Endodermal cell (in vitro differentiated cells): ENCODE measurements around the gene ATP2A1. TPM values are rescaled to one million over a fixed set of nuclear protein-coding genes. Genes with fewer than 3 reads are reported as not detected.
"Not testable (repeated sequence)": the region's sequence is repeated elsewhere in the genome, so short reads cannot be mapped to it uniquely, and the experiment has no call there.

Experiments used
- DNase-seq: peaks from one replicate; pipeline ENCODE4 v3.0.0-alpha.2; 2017
- H3K27ac ChIP-seq: 2 replicates; pipeline ENCODE4 v1.5.1; 2013; ENCODE audit warnings: mild to moderate bottlenecking, low read depth, low read length, moderate library complexity
- H3K27me3 ChIP-seq: 2 replicates; pipeline ENCODE4 v1.6.1; 2013; ENCODE audit warnings: mild to moderate bottlenecking, low read length, moderate library complexity; ENCODE audit not compliant: insufficient read depth, control insufficient read depth, poor library complexity, severe bottlenecking
- H3K36me3 ChIP-seq: 2 replicates; pipeline ENCODE4 v1.7.0; 2013; ENCODE audit warnings: mild to moderate bottlenecking, low read length, moderate library complexity; ENCODE audit not compliant: control insufficient read depth, insufficient read depth
- H3K4me1 ChIP-seq: one replicate; pipeline ENCODE4 v1.7.0; 2013; ENCODE audit warnings: low read length; ENCODE audit not compliant: control insufficient read depth, insufficient read depth
- H3K4me3 ChIP-seq: 2 replicates; pipeline ENCODE4 v1.5.1; 2013; ENCODE audit warnings: mild to moderate bottlenecking, low read length, moderate library complexity
- H3K9ac ChIP-seq: 2 replicates; pipeline ENCODE4 v1.6.1; 2013; ENCODE audit warnings: mild to moderate bottlenecking, low read length, moderate library complexity; ENCODE audit not compliant: poor library complexity, severe bottlenecking; ENCODE audit errors: extremely low read depth
- H3K9me3 ChIP-seq: 2 replicates; pipeline ENCODE4 v1.6.1; 2013; ENCODE audit warnings: mild to moderate bottlenecking, low read length, moderate library complexity; ENCODE audit not compliant: control insufficient read depth
- H3K27ac Mint-ChIP-seq: 2 replicates; pipeline ENCODE4 v1.8.0; 2020; ENCODE audit warnings: mixed read lengths
- H3K27me3 Mint-ChIP-seq: 2 replicates; pipeline ENCODE4 v1.8.0; 2021; ENCODE audit warnings: mild to moderate bottlenecking, mixed read lengths; ENCODE audit not compliant: insufficient read depth
- H3K36me3 Mint-ChIP-seq: 2 replicates; pipeline ENCODE4 v1.8.0; 2020; ENCODE audit warnings: low read depth, mixed read lengths
- H3K4me1 Mint-ChIP-seq: 2 replicates; pipeline ENCODE4 v1.8.0; 2020; ENCODE audit warnings: mixed read lengths
- H3K4me3 Mint-ChIP-seq: 2 replicates; pipeline ENCODE4 v1.8.0; 2020; ENCODE audit warnings: mild to moderate bottlenecking, moderate library complexity, mixed read lengths
- H3K9me3 Mint-ChIP-seq: 2 replicates; pipeline ENCODE4 v1.8.0; 2020; ENCODE audit warnings: mild to moderate bottlenecking, mixed read lengths
- CTCF ChIP-seq: fragments of 200-600 bp; sonication (generic); conservative IDR thresholded peaks from 2 replicates; pipeline ENCODE4 v1.5.0; 2021; ENCODE audit warnings: antibody characterized with exemption, mild to moderate bottlenecking
- WGBS, 2 experiments: methylation state at CpG; one replicate each; pipeline versions ENCODE4 v1.1.5 to v1.1.7; 2013; ENCODE audit warnings: missing lambda C conversion rate in 2 of 2, mixed read lengths in 1 of 2; ENCODE audit not compliant: insufficient coverage in 1 of 2, insufficient read length in 1 of 2; 5-methylcytosine and 5-hydroxymethylcytosine counted together
- total RNA-seq, 2 donors: library from RNA; stranded (reverse); fragmentation: NEBNext Ultra II Directional in 1 of 2; extraction: Animal tissue kit (Norgen Biotek cat#: 25700) in 1 of 2; gene quantifications; 2 replicates in 1 of 2; 3 replicates in 1 of 2; pipeline ENCODE4 v1.2.1, GENCODE V29; 2021

The ATP2A1 gene
- total RNA-seq, 2 donors from 2014 or later: 4.7 to 7.7 TPM

DNA sequence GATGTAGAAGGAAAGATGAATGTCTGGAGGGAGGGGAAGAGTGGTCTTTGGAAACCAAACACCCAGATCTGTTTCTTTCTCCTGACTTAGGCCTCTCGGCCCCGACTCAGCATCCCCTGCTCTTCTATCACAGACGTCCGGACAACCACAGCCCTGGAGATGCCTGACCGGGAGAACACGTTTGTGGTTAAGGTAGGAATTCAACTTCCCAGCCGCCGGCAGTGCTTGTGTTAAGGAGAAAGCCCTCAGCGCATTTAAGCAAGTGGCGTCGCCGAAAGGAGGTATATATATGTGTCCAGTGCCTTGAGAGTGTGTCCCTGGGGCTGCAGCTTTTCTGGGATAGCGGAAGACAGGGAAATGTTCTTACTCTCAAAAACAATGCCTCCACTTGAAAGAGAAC, 11.0 kb upstream of the ATP2A1 start:
- 92 to 94% methylated on average over 7 to 13 of the region's 13 CpGs for WGBS, 2 experiments
- no peaks in the 10 kb centered on the region for H3K27me3 Mint-ChIP-seq
- no peak for DNase-seq
- Histone ChIP-seq H3K4me1 (peaks cover 7% of the 10 kb centered on the region), H3K9me3 (no peaks in the 10 kb centered on the region), H3K4me3 (no peak overlapping the region), H3K36me3 (peaks cover 31% of the 10 kb centered on the region), H3K27ac (no peak overlapping the region), H3K9ac (no peak overlapping the region), H3K27me3 (no peaks in the 10 kb centered on the region)
- peaks cover 15% of the 10 kb centered on the region for H3K4me1 Mint-ChIP-seq
- H3K27ac Mint-ChIP-seq: no peak overlapping the region
- H3K36me3 Mint-ChIP-seq: peaks cover 32% of the 10 kb centered on the region
- H3K9me3 Mint-ChIP-seq: no peaks in the 10 kb centered on the region
- no peak for TF ChIP-seq CTCF
- H3K4me3 Mint-ChIP-seq: no peak overlapping the region

GRCh38 chr16:28867646-28868045, 10.6 kb upstream of the ATP2A1 start:
- H3K4me3 Mint-ChIP-seq, H3K27ac ChIP-seq, H3K27me3 Mint-ChIP-seq, H3K4me1 ChIP-seq, H3K27me3 ChIP-seq, H3K9me3 Mint-ChIP-seq, H3K27ac Mint-ChIP-seq, H3K4me3 ChIP-seq, H3K9ac ChIP-seq, DNase-seq, H3K9me3 ChIP-seq: not testable (repeated sequence)
- WGBS, 2 experiments: 89 to 96% methylated on average over 7 to 9 of the region's 9 CpGs
- Mint-ChIP-seq H3K36me3 (peaks cover 35% of the 10 kb centered on the region), H3K4me1 (peaks cover 15% of the 10 kb centered on the region)
- H3K36me3 ChIP-seq: peaks cover 31% of the 10 kb centered on the region

DNA sequence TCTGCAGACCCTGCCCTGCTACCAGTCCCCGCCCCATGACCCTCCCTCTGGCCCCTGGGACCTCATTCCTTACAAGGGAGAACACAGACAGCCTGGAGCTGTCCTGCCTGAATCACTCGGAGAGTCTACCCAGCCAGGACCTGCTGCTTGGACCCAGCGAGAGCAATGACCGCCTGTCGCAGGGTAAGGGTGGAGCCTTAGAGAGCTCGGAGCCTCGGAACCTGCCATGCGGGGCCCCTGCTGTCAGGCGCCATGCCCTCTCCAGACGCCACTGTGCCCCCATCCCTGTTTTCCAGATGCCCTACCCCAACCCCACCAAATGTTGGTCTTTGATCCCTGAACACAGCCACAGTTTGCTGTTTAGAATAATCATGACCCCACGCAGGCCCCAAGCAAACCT, 9.1 kb upstream of the ATP2A1 start:
- Mint-ChIP-seq H3K27ac (no peak overlapping the region), H3K36me3 (peaks cover 45% of the 10 kb centered on the region), H3K9me3 (no peaks in the 10 kb centered on the region), H3K4me3 (no peak overlapping the region), H3K27me3 (no peaks in the 10 kb centered on the region), H3K4me1 (peaks cover 13% of the 10 kb centered on the region)
- WGBS, 2 experiments: 92 to 96% methylated on average over 5 to 11 of the region's 11 CpGs
- peaks cover 7% of the 10 kb centered on the region for H3K4me1 ChIP-seq
- no peak for DNase-seq
- H3K27me3 ChIP-seq: no peaks in the 10 kb centered on the region
- TF ChIP-seq CTCF: no peak
- H3K4me3 ChIP-seq: no peak overlapping the region
- H3K9me3 ChIP-seq: no peaks in the 10 kb centered on the region
- no peak overlapping the region for H3K27ac ChIP-seq
- H3K9ac ChIP-seq: no peak overlapping the region
- peaks cover 41% of the 10 kb centered on the region for H3K36me3 ChIP-seq

DNA sequence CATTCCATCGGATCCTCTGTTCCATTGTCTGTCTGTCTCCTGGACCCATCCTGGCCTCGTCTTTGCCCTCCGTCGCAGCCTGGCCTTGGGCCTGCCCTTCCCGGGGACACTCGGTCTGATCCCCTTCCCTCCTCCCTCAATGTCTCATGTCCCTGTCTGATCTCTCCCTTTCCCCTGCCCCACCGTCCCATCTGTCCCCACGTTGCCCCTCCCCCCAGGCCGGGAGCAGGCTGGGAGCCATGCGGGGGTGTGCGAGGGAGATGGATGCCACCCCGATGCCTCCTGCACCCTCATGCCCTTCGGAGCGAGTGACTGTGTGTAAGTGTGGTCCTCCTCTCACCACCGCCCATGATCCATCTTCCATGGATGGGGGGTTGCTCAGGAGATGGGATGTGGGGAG, 5.3 kb upstream of the ATP2A1 start:
- WGBS, 2 experiments: 95% methylated on average over 4 to 15 of the region's 15 CpGs

More for the DNA sequence above, 5.3 kb upstream of the ATP2A1 start:
- no peak for DNase-seq
- no peak overlapping the region for H3K9ac ChIP-seq
- H3K4me1 ChIP-seq: no peaks in the 10 kb centered on the region
- H3K4me3 ChIP-seq: no peak overlapping the region
- no peak overlapping the region for H3K27ac ChIP-seq
- H3K27me3 ChIP-seq: no peaks in the 10 kb centered on the region
- no peak overlapping the region for H3K27ac Mint-ChIP-seq
- TF ChIP-seq CTCF: no peak
- H3K9me3 Mint-ChIP-seq: no peaks in the 10 kb centered on the region
- no peaks in the 10 kb centered on the region for H3K27me3 Mint-ChIP-seq
- H3K4me1 Mint-ChIP-seq: peaks cover 2% of the 10 kb centered on the region
- no peak overlapping the region for H3K4me3 Mint-ChIP-seq
- no peaks in the 10 kb centered on the region for H3K9me3 ChIP-seq
- peaks cover 40% of the 10 kb centered on the region for H3K36me3 Mint-ChIP-seq
- H3K36me3 ChIP-seq: peaks cover 34% of the 10 kb centered on the region
